Measurements from ENCODE around the gene PRKD2. TPM values are rescaled to one million over a fixed set of nuclear protein-coding genes. Genes with fewer than 3 reads are reported as not detected.

The PRKD2 gene
- total RNA-seq, 1 experiment from 2014 or later, result 4.2 TPM

GRCh38 chr19:46742926-46743480, 26.1 kb upstream of the PRKD2 start:
- no peak for DNase-seq (ENCODE audit: extremely low read depth, low read depth)

GRCh38 chr19:46741447-46741846, 24.5 kb upstream of the PRKD2 start:
- no peak for DNase-seq (ENCODE audit: extremely low read depth, low read depth)

GRCh38 chr19:46739290-46739771, 22.4 kb upstream of the PRKD2 start:
- no peak for DNase-seq (ENCODE audit: extremely low read depth, low read depth)

GRCh38 chr19:46737761-46738171, 20.9 kb upstream of the PRKD2 start:
- no peak for DNase-seq (ENCODE audit: extremely low read depth, low read depth)

GRCh38 chr19:46737298-46737654, 20.4 kb upstream of the PRKD2 start:
- DNase-seq (ENCODE audit: extremely low read depth, low read depth), result no peak

- DNase-seq (ENCODE audit: extremely low read depth, low read depth), result no peak
Observed at GRCh38 chr19:46736531-46737297, 19.8 kb upstream of the PRKD2 start.

- DNase-seq (ENCODE audit: extremely low read depth, low read depth), result no peak
Observed at GRCh38 chr19:46733690-46734292, 16.9 kb upstream of the PRKD2 start.

GRCh38 chr19:46732966-46733689, 16.2 kb upstream of the PRKD2 start:
- no peak for DNase-seq (ENCODE audit: extremely low read depth, low read depth)

- DNase-seq (ENCODE audit: extremely low read depth, low read depth), result no peak
Observed at GRCh38 chr19:46732172-46732938, 15.4 kb upstream of the PRKD2 start.

GRCh38 chr19:46731584-46731983, 14.7 kb upstream of the PRKD2 start:
- no peak for DNase-seq (ENCODE audit: extremely low read depth, low read depth)

- no peak for DNase-seq (ENCODE audit: extremely low read depth, low read depth)
Observed at GRCh38 chr19:46731007-46731501, 14.1 kb upstream of the PRKD2 start.

GRCh38 chr19:46730595-46730994, 13.7 kb upstream of the PRKD2 start:
- DNase-seq (ENCODE audit: extremely low read depth, low read depth), result no peak

GRCh38 chr19:46730187-46730586, 13.3 kb upstream of the PRKD2 start:
- DNase-seq (ENCODE audit: extremely low read depth, low read depth), result no peak

GRCh38 chr19:46729696-46730095, 12.8 kb upstream of the PRKD2 start:
- DNase-seq (ENCODE audit: extremely low read depth, low read depth), result no peak

GRCh38 chr19:46728693-46729339, 11.9 kb upstream of the PRKD2 start:
- DNase-seq (ENCODE audit: extremely low read depth, low read depth), result peak; percentile 43

- DNase-seq (ENCODE audit: extremely low read depth, low read depth), result no peak
Observed at GRCh38 chr19:46728208-46728607, 11.3 kb upstream of the PRKD2 start.

- DNase-seq (ENCODE audit: extremely low read depth, low read depth), result no peak
Observed at GRCh38 chr19:46727757-46728156, 10.8 kb upstream of the PRKD2 start.

- DNase-seq (ENCODE audit: extremely low read depth, low read depth), result no peak
Observed at GRCh38 chr19:46726971-46727501, 10.1 kb upstream of the PRKD2 start.

GRCh38 chr19:46726551-46726950, 9.6 kb upstream of the PRKD2 start:
- DNase-seq (ENCODE audit: extremely low read depth, low read depth), result no peak

Measured in NCI-H460 (cell line).